Embryonic facial prominence (tissue), 1 donor: Measurements from ENCODE around the gene PDZD4.

Experiments used
- DNase-seq: peaks from one replicate; pipeline ENCODE4 v3.0.0-alpha.2; 2016; ENCODE audit errors: extremely low spot score

Gene PDZD4

DNA sequence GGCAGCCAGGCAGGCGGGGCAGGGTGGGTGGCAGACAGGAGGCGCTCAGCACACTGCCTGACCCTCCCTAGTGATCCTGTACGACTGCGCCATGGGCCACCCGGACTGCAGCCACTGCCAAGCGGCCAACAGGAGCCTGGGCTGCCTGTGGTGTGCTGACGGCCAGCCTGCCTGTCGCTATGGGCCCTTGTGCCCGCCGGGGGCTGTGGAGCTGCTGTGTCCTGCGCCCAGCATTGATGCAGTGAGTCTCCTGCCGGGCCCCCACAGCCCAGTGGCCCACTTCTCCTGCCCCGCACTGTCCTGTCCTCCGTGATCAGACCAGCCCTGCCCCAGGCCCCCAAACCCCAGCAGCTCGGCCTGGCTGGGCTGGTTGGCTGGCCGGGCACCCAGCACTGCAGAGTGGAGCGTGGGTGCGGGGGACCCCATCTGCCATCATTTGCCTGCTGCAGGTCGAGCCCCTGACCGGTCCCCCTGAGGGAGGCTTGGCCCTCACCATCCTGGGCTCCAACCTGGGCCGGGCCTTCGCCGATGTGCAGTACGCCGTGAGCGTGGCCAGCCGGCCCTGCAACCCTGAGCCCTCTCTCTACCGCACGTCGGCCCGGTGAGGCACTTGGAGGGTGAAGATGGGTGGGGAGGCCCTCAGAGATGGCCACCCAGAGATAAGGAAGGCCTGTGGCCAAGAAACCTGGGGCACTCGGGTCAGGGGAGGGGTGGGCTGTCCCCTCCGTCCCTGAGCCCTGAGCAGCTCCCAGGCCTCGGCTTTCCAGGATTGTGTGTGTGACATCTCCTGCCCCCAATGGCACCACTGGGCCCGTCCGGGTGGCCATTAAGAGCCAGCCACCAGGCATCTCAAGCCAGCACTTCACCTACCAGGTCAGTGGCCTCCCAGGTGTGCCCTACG, 58.7 kb downstream of the PDZD4 start:
- no peak for DNase-seq

- no peak for DNase-seq
Measured at GRCh38 chrX:153770601-153771414, 59.5 kb downstream of the PDZD4 start.

DNA sequence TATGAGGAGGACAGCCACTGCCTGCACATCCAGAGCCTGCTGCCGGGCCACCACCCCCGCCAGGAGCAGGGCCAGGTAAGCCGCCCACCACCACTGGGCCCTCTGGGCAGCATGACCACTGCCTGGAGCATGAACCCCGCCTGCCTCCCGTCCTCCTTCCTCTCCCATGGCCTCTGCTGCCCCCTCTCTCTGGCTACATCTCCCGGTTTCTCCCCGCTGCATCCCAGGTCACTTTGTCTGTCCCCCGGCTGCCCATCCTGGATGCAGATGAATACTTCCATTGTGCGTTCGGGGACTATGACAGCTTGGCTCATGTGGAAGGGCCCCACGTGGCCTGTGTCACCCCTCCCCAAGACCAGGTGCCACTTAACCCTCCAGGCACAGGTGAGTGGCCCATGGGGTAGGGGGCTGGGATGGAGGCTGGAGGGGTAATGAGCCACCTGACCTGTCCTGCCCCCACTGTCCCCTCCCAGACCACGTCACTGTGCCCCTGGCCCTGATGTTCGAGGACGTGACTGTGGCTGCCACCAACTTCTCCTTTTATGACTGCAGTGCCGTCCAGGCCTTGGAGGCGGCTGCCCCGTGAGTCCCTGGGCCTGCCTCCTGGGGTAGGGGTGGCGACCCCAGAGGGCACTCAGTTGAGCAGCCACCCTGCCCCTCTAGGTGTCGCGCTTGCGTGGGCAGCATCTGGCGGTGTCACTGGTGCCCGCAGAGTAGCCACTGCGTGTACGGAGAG, 60.3 kb downstream of the PDZD4 start:
- DNase-seq = no peak

DNA sequence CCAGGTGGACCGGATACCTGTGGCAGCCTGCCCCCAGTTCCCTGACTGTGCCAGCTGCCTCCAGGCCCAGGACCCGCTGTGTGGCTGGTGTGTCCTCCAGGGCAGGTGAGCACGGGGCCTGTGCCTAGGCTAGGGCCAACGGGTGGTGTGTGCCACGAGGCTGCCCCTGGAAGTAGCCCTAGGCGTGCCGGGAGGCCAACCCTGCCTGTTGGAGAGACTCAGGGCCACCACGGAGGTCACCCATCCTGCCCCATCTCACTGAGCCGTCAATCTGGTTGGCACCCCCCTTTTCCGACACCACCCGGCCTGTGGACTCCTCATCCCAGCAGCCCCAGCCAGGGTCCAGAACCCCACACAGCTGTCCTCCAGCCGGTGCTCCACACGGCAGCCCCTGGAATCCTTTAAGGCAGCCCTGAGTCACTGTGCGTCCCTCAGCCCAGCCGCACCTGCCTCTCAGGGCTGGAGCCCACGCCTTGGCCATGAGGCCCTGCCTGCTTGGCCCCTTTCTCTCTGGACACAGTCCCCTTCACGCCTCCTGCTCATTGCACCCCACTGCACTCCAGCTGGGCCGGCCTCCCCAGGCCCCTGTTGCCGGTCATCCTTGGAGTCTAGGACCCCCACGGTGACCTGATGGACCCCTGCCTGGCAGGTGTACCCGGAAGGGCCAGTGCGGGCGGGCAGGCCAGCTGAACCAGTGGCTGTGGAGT, 61.0 kb downstream of the PDZD4 start:
- DNase-seq = no peak

- DNase-seq = no peak
Measured at GRCh38 chrX:153768311-153769157, 61.8 kb downstream of the PDZD4 start.

DNA sequence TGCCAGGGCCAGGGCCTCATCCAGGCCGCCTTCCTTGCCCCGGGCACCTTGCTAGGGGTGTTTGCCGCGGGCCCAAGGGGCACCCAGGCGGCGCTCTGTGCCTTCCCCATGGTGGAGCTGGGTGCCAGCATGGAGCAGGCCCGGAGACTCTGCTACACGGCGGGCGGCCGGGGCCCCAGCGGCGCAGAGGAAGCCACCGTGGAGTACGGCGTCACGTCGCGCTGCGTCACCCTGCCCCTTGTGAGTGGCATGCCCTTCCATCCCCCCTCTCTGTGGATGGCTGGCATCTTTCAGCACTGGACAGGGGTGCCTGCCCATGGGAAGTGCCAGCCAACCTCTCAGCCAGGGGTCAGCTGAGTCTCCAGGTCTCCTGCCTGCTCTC, 62.7 kb downstream of the PDZD4 start:
- no peak for DNase-seq

- DNase-seq = no peak
Measured at GRCh38 chrX:153766871-153767673, 63.3 kb downstream of the PDZD4 start.

- peak; percentile 6 for DNase-seq
Measured at GRCh38 chrX:153766098-153766817, 64.1 kb downstream of the PDZD4 start.

DNA sequence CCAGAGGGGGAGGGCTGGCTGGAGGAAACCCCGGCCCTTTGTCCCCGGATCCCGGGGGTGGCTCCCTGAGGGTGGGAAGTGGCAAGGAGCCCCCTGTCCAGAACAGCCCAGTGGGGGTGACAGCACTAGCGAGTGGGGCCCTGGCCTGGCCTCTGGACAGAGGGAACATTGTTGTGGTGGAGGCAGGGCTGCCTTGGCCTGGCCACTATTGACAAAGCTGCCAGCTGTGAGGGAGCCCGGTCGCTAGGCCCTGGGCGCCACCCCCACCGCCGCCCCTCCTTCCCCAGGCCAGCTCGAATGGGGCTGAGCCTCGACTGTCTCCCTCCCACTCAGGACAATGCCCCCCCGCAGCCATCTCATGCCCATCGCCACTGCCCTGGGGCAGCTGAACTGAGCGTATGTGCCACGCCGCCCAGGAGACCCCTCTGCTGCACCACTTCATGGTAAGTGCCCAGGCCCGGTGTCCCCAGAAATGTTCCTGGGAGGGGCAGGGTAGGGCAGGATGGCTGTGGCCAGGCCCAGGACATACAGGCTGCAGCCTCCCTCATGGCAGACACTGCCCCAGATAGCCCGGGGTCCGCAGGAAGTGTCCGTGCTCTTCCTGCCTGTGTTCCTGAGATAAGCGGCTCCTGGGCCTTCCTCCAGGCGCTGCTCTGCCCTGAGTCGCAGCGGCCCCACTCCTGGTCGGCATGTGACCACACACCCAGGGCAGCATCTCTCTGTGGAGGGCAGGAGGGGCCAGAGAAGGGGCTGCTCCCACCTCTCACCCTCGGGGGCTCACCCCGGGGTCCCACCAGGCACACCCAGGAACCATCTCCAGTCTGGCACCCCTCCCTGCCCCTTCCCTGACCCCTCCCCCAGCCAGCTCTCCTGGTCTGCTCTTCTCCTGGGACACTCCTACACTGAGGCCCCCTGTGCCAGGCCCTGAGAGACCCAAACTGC, 64.9 kb downstream of the PDZD4 start:
- DNase-seq = no peak

DNA sequence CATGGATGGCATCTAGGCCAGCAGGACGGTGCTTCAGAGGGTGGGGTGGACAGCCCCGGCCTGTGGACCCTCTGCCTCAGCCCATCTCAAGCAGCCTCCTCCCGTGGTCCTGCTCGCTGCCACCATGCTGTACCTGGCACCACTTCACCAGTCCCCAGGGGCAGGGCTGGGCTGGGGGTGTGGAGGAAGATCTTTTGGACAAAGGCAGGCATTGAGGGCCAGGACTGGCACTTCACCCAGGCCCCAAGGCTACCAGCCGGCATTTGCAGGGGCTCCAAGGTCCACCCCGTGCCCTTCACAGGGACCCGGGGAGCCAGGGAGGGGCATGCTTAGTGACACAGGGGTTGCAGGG, 65.6 kb downstream of the PDZD4 start:
- DNase-seq = no peak

DNA sequence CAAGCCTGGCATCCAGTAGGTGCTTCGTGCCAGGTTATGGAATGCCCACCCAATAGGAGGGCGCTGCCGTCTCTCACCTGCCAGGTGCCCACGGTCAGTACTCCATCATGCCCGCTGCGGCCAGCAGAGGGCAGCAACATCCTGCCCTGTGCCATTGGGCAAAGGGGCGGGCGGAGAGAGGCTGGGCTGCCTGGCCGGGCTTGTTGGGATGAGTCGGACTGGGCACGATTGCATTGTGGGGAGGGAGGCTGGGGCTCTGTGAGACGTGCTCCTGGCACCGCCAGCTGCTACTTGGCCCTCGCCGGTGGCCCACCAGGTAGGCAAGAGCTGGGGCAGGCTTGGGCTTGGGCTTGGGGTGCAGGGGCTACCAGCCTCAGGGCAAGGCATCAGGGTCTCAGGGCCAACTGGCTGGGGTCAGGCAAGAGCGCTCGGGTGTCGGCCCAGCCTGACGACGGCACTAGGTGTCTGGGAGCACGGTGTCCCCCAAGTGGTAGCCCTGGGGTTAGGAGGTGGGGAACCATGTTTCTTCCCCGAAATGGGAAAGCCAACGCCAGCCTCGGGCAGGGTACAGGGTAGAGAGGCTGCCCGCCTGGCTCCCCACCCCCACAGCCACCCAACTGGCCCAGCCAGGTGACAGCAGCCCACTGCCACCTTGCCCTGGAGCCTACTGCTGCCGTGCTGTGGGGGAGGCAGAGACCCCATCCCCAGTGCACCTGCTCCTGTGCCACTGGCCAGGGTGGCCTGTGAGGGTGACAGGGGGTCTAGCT, 66.2 kb downstream of the PDZD4 start, which contains the start of gene PLXNB3:
PLXNB3 (plus strand) TSS at position 261 of the 767 bp plus-strand sequence. CDS start 1,287 bp downstream, outside the sequence.
- DNase-seq = peak; percentile 9

DNA sequence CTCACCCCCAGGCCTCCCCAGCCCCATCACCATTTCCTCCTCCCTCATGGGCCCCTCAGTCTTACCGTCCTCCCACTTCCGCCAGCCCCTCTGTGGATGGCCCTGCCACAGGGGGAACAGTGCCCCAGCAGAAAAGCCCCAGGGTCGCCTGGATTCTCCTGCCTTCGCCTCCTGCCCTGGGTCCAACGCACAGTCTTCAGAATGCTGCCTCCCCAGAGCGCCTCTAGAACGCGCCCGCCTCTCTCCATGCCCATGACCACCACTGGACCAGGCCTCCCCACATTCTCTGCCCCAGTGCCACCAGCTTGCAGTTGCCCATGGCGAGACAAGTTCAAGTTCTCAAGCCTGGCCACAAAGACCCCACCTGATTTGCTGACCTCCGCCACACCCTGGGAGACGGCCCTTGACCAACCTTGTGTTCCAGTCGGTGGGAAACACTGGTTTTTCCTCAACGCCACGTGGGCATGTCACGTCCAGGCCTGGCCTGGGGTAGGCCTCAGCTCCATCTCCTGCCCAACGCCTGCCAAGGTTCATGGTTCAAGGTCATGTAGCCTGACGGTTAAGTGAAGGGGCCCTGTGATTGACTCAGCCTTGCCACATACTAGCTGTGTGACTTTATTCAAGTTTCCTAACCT, 66.9 kb downstream of the PDZD4 start:
- no peak for DNase-seq

- no peak for DNase-seq
Measured at GRCh38 chrX:153762626-153763173, 67.6 kb downstream of the PDZD4 start.

GRCh38 chrX:153761863-153762262, 68.5 kb downstream of the PDZD4 start:
- no peak for DNase-seq

DNA sequence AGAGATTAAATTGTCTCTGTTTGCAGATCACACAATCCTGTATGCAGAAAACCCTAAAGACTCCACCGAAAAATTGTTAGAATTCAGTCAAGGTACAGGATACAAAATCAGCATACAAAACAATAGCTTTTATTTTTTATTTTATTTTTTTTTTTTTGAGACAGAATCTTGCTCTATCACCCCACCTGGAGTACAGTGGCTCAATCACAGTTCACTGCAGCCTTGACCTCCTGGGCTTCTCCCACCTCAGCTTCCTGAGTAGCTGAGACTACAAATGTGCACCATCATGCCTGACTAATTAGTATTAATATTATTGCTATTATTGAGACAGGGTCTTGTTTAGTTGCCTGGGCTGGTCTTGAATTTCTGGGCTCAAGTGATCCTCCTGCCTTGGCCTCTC, 75.2 kb downstream of the PDZD4 start:
- no peak for DNase-seq
